GM12891 (cell line): ENCODE data around the gene THAP6. TPM values are rescaled to one million over a fixed set of nuclear protein-coding genes. Genes with fewer than 3 reads are reported as not detected.
A peak's percentile ranks its signal among the peaks of the same experiment; 100 is the strongest.

Experiments used
- DNase-seq: peaks from one replicate; pipeline ENCODE4 v3.0.0; 2011; ENCODE audit warnings: low spot score; ENCODE audit not compliant: insufficient read length
- FAIRE-seq: peaks from 2 replicates; lab custom pipeline; 2011; peaks lifted over from hg19 to GRCh38; lab: Jason Lieb, UNC
- PAX5 ChIP-seq: IDR thresholded peaks from 2 replicates; pipeline ENCODE4 v1.6.1; 2011; ENCODE audit warnings: low read length, moderate library complexity, mild to moderate bottlenecking; ENCODE audit not compliant: insufficient read depth, severe bottlenecking
- POLR2A ChIP-seq: IDR thresholded peaks from 2 replicates; pipeline ENCODE4 v1.6.1; 2011; ENCODE audit warnings: low read depth, low read length, control low read depth
- POLR2AphosphoS5 ChIP-seq: IDR thresholded peaks from 2 replicates; pipeline ENCODE4 v1.6.1; 2011; ENCODE audit warnings: low read depth, low read length, control low read depth
- POU2F2 ChIP-seq: IDR thresholded peaks from 2 replicates; pipeline ENCODE4 v1.6.1; 2011; ENCODE audit warnings: low read depth, mild to moderate bottlenecking, control low read depth, low read length, moderate library complexity
- SPI1 ChIP-seq: IDR thresholded peaks from 2 replicates; pipeline ENCODE4 v1.6.1; 2011; ENCODE audit warnings: low read depth, low read length, control low read depth
- TAF1 ChIP-seq: IDR thresholded peaks from 2 replicates; pipeline ENCODE4 v1.6.1; 2011; ENCODE audit warnings: low read depth, low read length, control low read depth
- polyA plus RNA-seq: library from polyadenylated mRNA; unstranded; fragments of >200 nt; gene quantifications from one replicate; pipeline ENCODE4 v1.2.1, GENCODE V29; 2012; ENCODE audit warnings: low read depth, missing spikeins, inconsistent platforms; ENCODE audit not compliant: missing spikeins

THAP6 gene
- polyA plus RNA-seq: 4.5 TPM

GRCh38 chr4:75514131-75514948 lies at the start of gene THAP6, which contains the start of gene RCHY1:
TSS of gene THAP6 (plus strand) at chr4:75514473. CDS start at chr4:75515453, 980 bp downstream.
TSS of gene RCHY1 (minus strand) at chr4:75514403. CDS start at chr4:75514286, 117 bp downstream.
- TF ChIP-seq TAF1 (peak; percentile 86), POLR2AphosphoS5 (peak; percentile 66; the same call in 1 of the 2 replicates), POLR2A (peak; percentile 95), PAX5 (no peak), SPI1 (no peak), POU2F2 (peak; percentile 80)
- peak; percentile 53 for DNase-seq
- peak; percentile 97 for FAIRE-seq

GRCh38 chr4:75469896-75470295 lies 44.4 kb upstream of the THAP6 start:
- TF ChIP-seq POU2F2 (no peak), TAF1 (no peak), PAX5 (no peak), POLR2AphosphoS5 (no peak)
- no peak for FAIRE-seq
- no peak for DNase-seq

- no peak for DNase-seq
- TF ChIP-seq POLR2AphosphoS5 (no peak), POU2F2 (no peak), POLR2A (no peak), SPI1 (no peak), PAX5 (no peak), TAF1 (no peak)
- no peak for FAIRE-seq
Observed at GRCh38 chr4:75470738-75471137, 43.5 kb upstream of the THAP6 start.

GRCh38 chr4:75477201-75477600 lies 37.1 kb upstream of the THAP6 start:
- TF ChIP-seq POU2F2 (no peak), POLR2A (no peak), TAF1 (no peak), SPI1 (no peak), PAX5 (no peak), POLR2AphosphoS5 (no peak)
- FAIRE-seq: no peak
- DNase-seq: no peak

- TF ChIP-seq SPI1 (no peak), POLR2A (no peak), POLR2AphosphoS5 (no peak), PAX5 (no peak), POU2F2 (no peak), TAF1 (no peak)
- DNase-seq: no peak
- FAIRE-seq: peak; percentile 9
Observed at GRCh38 chr4:75484190-75484589, 30.1 kb upstream of the THAP6 start.

GRCh38 chr4:75490155-75490554 lies 24.1 kb upstream of the THAP6 start:
- DNase-seq (no peak), FAIRE-seq (no peak)
- TF ChIP-seq PAX5 (no peak), POLR2AphosphoS5 (no peak), POLR2A (no peak), TAF1 (no peak), POU2F2 (no peak), SPI1 (no peak)

- TF ChIP-seq PAX5: no peak
- TF ChIP-seq SPI1: no peak
- TF ChIP-seq TAF1: no peak
- TF ChIP-seq POLR2A: no peak
- TF ChIP-seq POLR2AphosphoS5: no peak
- no peak for TF ChIP-seq POU2F2
- FAIRE-seq (no peak), DNase-seq (no peak)
Observed at GRCh38 chr4:75494563-75494962, 19.7 kb upstream of the THAP6 start.

GRCh38 chr4:75495476-75495875 lies 18.8 kb upstream of the THAP6 start:
- TF ChIP-seq POLR2AphosphoS5 (no peak), TAF1 (no peak), POLR2A (no peak), SPI1 (no peak)
- DNase-seq (no peak), FAIRE-seq (no peak)

- no peak for TF ChIP-seq PAX5
- TF ChIP-seq TAF1: no peak
- TF ChIP-seq SPI1: no peak
- TF ChIP-seq POLR2A: no peak
- TF ChIP-seq POU2F2: no peak
- no peak for TF ChIP-seq POLR2AphosphoS5
- DNase-seq: no peak
- no peak for FAIRE-seq
Observed at GRCh38 chr4:75496406-75496805, 17.9 kb upstream of the THAP6 start.

GRCh38 chr4:75497133-75497532 lies 17.1 kb upstream of the THAP6 start:
- DNase-seq (no peak), FAIRE-seq (peak; percentile 77)
- TF ChIP-seq POU2F2 (no peak), TAF1 (no peak), SPI1 (no peak), POLR2AphosphoS5 (no peak), PAX5 (no peak), POLR2A (no peak)
